HG02588 (cell line): ENCODE results near the gene PTPRN2.

ENCODE experiments used
- ATAC-seq: cut with Tn5 transposase; IDR thresholded peaks from one replicate; pipeline ENCODE4 v1.9.1; 2021; ENCODE audit warnings: mild to moderate bottlenecking, moderate library complexity; ENCODE audit not compliant: unreplicated experiment

The PTPRN2 gene

GRCh38 chr7:157539521-157539920 lies 1048.1 kb downstream of the PTPRN2 start:
- no peak for ATAC-seq

- ATAC-seq, result no peak
Measured at GRCh38 chr7:157538735-157539134, 1048.9 kb downstream of the PTPRN2 start.

- ATAC-seq, result no peak
Measured at GRCh38 chr7:157538321-157538720, 1049.3 kb downstream of the PTPRN2 start.

- no peak for ATAC-seq
Measured at GRCh38 chr7:157537056-157537455, 1050.6 kb downstream of the PTPRN2 start.

- ATAC-seq, result no peak
Measured at GRCh38 chr7:157532068-157532467, 1055.6 kb downstream of the PTPRN2 start.

GRCh38 chr7:157529768-157530560 lies 1057.7 kb downstream of the PTPRN2 start:
- no peak for ATAC-seq

- no peak for ATAC-seq
Measured at GRCh38 chr7:157528785-157529341, 1058.8 kb downstream of the PTPRN2 start.

GRCh38 chr7:157527686-157528085 lies 1059.9 kb downstream of the PTPRN2 start:
- ATAC-seq, result no peak

- ATAC-seq, result no peak
Measured at GRCh38 chr7:157526913-157527634, 1060.5 kb downstream of the PTPRN2 start.

- no peak for ATAC-seq
Measured at GRCh38 chr7:157526005-157526912, 1061.4 kb downstream of the PTPRN2 start.

- no peak for ATAC-seq
Measured at GRCh38 chr7:157525491-157525915, 1062.1 kb downstream of the PTPRN2 start.

- no peak for ATAC-seq
Measured at GRCh38 chr7:157524731-157525130, 1062.9 kb downstream of the PTPRN2 start.

GRCh38 chr7:157523766-157524421 lies 1063.7 kb downstream of the PTPRN2 start:
- no peak for ATAC-seq

- no peak for ATAC-seq
Measured at GRCh38 chr7:157523371-157523765, 1064.3 kb downstream of the PTPRN2 start.

GRCh38 chr7:157522954-157523353 lies 1064.7 kb downstream of the PTPRN2 start:
- no peak for ATAC-seq

- no peak for ATAC-seq
Measured at GRCh38 chr7:157522189-157522588, 1065.4 kb downstream of the PTPRN2 start.

- ATAC-seq, result no peak
Measured at GRCh38 chr7:157521752-157522151, 1065.9 kb downstream of the PTPRN2 start.

- ATAC-seq, result no peak
Measured at GRCh38 chr7:157521061-157521731, 1066.4 kb downstream of the PTPRN2 start.

GRCh38 chr7:157520249-157520648 lies 1067.4 kb downstream of the PTPRN2 start:
- ATAC-seq, result peak; percentile 90

GRCh38 chr7:157519798-157520244 lies 1067.8 kb downstream of the PTPRN2 start:
- no peak for ATAC-seq
